Amniotic stem cell (primary cell): ENCODE results near the gene MAST4.
"Not testable (repeated sequence)": the region's sequence is repeated elsewhere in the genome, so short reads cannot be mapped to it uniquely, and the experiment has no call there.

Source experiments
- DNase-seq: peaks from one replicate; lab custom pipeline; 2025; lab: John Stamatoyannopoulos, UW

The MAST4 gene

DNA sequence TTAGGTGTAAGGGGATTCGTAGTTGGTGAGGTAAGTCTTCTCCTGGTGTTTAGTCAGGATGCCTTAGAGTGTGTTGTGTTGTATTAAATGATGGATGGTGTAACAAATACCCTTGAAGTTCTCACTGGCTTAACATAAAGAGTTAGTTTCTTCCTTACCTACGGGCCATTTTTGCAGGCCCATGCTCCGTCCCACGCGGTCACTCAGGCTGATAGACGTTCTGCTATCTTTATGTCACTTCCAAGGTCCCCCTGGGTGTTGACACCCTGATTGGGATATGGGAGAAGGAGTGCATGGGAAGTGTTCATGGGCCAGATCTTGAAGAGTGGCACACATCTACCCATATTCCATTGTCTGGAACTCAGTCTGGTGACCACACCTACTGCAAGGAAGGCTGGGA lies 214.0 kb downstream of the MAST4 start:
- DNase-seq = no peak

GRCh38 chr5:66810848-66811261 lies 214.7 kb downstream of the MAST4 start:
- no peak for DNase-seq

GRCh38 chr5:66812291-66812690 lies 216.1 kb downstream of the MAST4 start:
- no peak for DNase-seq

GRCh38 chr5:66813306-66813705 lies 217.1 kb downstream of the MAST4 start:
- DNase-seq = no peak

DNA sequence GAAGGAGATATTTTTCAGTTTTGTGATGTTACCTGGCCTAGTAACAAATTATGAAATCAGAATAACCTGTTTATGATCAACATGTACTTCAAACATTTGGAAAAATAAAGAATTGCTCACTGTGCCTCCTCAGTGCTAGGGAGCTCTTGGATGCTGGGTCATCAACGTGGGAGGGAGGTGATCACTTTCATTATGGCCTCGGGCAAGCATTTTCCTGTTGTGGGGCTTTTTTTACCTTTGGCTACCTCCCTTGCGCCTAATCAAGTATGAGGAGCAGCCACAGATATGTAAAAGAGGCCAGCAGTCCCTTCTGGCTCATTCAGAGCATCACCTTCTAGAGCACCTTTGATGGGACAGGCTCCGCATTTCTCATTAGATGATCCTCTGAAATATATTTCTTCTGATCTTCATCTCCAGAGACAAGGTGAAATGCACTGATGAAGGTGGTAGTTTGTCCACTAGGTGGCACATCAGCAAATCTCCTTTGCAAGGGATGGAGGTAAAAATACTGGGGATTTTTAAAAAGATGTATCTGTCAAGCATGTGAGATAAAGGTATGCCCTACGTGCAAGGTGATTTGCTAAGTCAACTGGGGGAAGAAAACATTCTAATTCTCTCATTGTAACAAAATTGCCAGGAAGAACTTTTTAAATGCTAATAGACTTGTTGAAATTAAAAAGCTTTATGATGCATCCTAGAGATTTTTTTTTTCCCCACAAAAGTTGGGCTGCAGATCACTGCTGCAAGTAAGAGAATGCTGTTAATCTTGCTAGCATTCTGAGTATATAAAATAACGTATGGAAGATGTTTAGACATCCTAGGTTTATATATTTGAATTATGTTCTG lies 218.2 kb downstream of the MAST4 start:
- DNase-seq = no peak

DNA sequence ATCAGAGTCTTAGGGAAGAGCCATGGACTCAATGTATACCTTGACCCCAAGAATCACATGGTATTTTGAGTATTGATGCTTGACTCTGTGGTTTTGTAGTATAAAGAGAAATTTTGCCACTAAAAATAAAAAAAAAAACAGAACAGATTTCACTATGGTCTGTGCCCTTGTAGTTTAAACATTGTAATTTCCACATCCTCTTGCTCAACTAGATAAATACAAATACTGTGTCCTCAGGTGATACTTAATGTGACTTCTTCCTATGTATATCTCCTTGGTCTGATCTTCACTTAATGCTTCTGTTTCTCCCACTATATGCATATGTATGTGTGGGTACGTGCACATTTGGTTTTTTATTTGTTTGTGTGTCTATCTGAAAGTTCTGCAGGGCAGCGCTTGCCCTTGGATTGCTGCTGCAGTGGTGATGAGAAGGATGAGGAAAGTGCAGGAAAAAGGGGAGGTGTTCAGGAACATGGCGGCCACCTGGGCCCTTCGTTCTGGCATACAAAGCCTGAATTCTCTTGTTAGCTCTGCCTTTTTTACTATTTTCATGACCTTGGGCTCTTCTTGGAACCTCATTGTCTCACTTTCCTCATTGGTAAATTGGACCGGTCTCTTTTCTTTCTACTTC lies 222.2 kb downstream of the MAST4 start:
- DNase-seq = no peak

GRCh38 chr5:66818935-66819328 lies 222.7 kb downstream of the MAST4 start:
- DNase-seq = no peak

GRCh38 chr5:66820630-66821207 lies 224.5 kb downstream of the MAST4 start:
- DNase-seq = no peak

DNA sequence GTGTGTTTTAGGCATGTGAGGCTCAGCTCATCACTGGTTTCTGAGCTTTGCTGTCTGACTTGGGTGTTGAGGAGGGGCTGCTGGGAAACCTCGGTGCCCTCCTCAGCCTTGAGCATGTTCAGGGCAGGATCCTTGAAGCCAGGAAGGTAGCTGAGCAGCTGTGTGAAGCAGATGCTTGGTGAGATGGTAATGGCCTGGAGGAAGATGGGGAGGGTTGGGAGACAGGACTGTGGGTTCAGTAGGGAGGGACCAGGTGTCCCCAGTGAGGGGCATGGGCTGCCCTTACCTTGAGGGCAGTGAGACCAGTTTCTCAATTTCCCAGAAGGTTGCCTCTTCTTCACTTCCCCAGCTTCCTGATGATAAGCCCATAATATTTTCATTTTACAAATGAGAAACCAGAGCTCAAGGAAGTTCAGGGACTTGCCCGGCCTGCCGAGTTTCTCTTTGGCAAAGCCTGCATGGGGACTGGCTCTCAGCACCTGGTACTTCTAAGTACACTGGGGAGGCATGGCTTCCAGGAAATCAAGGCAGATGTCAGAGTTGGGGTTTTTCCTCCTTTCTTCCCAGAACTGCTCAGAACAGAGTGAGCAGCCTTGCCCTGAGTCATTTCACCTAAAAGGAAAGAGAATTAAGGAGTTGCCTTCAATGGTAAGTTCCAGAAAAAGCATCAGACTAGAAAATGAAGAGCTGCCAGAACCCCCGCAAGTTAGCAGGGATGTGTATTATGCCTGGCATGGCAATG lies 225.7 kb downstream of the MAST4 start:
- DNase-seq = no peak

DNA sequence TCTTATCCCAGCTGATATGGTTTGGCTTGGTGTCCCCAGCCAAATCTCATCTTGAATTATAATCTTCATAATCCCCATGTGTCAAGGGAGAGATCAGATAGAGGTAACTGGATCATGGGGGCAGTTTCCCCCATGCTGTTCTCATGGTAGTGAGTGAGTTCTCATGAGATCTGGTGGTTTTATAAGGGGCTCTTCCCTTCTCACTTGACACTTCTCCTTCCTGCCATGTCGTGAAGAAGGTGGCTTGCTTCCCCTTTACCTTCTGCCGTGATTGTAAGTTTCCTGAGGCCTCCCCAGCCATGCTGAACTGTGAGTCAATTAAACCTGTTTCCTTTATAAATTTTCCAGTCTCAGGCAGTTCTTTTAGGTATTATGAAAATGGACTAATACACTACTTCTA lies 226.7 kb downstream of the MAST4 start:
- DNase-seq = not testable (repeated sequence)

DNA sequence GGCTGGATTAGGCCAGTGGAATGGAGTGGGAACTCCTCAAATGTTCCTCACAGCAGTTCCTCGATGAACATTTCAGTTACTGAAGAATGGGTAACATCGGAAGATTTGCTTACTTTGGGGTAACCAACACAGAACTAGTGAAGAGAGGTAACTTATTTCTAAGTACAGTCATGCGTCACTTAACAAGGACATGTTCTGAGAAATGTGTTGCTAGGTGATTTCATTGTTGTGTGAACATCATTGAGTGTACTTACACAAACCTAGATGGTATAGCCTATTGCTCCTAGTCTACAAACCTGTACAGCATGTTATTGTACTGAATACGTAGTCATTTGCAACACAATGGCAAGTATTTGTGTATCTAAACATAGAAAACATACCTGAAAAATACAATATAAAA lies 228.3 kb downstream of the MAST4 start:
- DNase-seq = no peak

DNA sequence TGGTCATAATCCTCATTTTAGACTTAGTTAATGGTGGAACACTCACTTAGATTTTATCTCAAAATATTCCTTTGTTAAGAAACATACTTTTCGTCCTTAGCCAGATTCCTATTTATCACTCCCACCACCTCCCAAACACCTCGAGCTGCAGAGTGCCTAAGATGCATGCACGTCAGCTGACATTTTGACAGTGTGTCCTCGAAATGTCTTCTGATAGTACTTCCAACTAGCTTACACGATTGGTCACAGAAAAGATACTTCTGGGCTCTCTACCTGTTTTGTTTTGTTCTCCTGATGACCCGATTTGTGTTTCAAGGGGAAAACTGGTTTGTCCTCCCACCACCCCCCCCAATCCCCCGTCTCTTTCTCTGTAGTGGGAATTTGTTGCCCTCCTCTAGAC lies 230.1 kb downstream of the MAST4 start:
- no peak for DNase-seq

DNA sequence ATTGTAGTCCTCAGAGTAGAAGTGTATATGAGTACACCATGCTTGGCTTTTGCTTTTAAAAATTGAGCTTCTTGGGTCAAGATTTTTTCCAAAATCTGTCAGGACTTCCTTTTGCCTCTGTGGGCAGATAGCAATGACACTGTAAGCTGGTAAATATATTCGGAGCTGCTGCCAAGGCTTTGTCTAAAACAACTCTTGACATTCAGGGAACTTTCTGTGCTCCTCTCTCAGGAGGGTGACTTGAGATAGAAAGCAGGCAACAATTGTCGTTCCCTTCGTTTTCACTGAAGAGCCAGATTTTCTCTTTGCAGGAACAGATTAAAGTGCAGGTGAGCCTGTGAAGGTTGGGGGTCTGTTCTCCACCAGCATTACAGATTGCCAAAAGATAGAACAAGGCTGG lies 230.5 kb downstream of the MAST4 start:
- no peak for DNase-seq

- DNase-seq = no peak
Observed at GRCh38 chr5:66828046-66828547, 231.9 kb downstream of the MAST4 start.

DNA sequence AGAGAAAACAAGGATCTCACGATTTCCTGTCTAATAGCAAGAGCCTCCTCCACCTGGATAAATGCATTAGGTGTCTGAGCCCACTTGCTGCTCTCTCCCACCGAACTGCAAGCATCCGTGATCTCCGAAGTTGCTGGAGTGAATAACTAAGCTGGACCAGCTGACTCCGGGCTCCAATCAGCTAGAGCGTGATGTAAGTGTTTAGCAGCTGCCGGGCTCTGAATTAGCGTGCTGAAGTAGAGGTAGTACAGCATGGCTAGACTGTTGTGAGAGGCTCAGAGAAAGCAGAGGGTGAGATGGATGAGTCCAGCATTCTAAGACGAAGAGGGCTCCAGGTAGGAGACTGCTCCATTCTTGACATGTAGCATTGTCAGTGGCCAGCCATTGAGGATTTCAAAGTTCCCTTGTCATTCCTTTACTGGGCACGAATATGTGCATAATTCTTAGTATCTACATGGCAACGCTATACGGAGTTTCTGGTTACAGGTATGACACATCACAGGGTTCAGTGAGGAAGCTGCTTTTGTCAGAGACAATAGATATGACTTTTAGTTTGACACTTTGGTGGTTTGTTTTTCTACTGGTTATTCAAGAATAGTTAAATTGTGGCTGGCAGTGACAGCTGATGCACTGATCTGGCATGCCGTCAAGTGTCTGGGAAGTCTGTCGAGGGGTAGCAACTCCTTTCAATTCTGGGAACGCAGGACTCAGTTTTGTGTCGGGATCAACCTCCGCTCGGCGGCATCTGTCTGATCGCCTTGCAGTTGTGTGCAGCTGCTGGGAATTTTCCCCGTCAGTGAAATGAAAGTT lies 232.6 kb downstream of the MAST4 start:
- no peak for DNase-seq

- DNase-seq = no peak
Observed at GRCh38 chr5:66829358-66829674, 233.1 kb downstream of the MAST4 start.

DNA sequence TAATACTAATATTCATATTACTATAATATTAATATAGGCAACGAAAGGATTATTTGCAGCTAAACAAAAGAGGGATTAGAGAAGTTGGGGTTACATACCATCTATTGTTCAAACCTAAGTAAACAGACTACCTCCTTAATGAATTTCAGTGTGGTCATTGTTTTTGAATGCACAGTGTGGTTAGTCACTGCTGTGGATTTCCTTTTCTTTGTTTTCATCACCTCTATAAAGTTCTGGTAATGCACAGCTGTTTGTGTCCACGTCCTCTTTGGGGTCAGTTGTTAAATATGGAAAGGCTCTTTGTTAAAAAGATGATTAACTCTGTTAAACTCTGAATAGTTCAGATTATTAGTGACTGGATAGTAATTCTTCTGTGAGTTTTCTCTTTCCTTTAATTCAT lies 233.6 kb downstream of the MAST4 start:
- DNase-seq = no peak

DNA sequence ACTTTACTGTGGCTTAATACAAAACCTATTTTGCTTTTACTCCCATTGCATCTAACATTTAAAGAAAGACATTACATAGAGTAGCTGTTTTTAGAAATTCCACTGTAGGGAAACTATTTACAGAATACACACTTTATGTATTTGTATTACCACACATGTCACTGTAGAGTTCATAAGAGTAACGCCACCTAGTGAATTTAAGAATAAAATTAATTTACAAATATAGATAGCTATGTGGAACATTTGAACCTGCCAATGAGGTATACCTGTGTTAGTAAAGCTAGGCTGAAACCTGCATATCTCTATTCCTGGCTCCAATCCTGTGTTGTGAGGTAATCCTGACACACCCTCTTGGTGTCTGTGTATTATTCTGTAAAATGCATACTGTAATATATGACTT lies 234.4 kb downstream of the MAST4 start:
- no peak for DNase-seq

DNA sequence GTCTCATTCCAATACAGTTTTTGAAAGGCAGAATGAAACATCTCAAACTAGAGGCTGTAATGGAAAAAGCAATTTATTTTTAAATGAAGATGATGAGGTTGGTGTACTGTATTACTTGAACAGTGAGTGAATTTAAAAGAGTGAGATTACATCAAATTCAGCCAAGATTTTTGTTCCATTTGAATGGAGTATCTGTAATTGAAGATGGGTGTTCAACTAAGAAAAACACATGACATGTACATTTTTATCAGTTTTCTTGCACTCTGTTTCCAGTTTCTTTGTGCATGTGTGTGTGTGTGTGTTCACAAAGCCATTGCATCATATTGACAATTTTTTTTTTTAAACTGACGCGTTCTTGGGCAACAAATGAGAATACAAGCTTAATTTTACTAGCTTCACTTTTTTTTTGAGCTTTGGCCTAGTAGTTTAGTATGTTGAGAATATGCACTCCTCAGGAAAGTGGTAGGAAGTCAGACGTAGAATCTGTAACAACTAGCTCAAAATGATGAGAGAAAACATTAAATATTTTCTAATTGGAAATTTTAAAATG lies 243.5 kb downstream of the MAST4 start:
- DNase-seq = no peak

DNA sequence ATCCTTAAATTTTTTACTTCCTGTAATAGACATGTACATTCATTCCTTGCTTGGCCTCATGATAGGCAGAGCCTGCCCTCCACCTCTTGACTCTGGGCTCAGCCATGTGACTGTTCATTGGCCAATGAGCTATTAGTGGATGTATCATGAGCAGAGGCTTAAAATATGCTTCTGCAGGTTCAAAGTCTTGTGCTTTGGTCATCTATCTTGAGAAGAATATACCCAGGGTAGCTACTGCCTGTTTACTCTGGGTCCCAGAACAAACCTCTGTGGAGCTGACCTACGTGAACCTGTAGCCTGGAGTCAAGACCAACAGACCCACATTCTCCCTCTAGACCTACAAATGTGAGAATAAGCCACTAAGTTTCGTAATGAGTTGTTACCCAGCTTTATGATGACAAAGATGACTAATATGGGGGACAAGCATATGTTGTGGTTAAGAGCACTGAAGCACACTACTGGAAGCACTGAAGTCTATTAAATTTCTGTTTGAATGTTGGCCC lies 244.4 kb downstream of the MAST4 start:
- no peak for DNase-seq

GRCh38 chr5:66841264-66841663 lies 245.1 kb downstream of the MAST4 start:
- DNase-seq = no peak
